Activated CD8-positive, alpha-beta memory T cell treated with anti-CD3 and anti-CD28 coated beads for 1 hour (primary cell): ENCODE data around the gene ZNF135.

ENCODE experiments used
- DNase-seq, 2 donors: peaks; one replicate each; pipeline ENCODE4 v3.0.0-alpha.2; 2020; ENCODE audit warnings: low read depth in 1 of 2; ENCODE audit errors: extremely low read depth in 1 of 2

The ZNF135 gene

DNA sequence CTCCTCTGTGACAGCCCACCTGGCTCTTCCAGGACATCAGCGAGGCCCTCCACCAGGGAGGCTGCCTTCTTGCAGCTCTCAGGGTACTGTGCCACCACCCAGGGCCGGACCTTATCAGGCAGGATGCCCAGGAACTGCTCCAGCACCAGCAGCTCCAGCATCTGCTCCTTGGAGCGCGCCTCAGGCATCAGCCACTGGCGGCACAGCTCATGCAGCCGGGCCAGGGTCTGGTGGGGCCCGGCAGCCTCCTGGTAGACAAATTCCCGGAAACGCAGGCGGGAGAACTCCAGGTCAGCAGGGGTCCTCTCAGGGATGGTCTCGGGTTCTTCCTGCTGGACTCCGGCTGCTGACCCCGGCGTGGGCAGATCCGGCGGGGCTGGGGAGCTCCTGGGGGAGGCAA lies 30.8 kb downstream of the ZNF135 start:
- no peak for DNase-seq

DNA sequence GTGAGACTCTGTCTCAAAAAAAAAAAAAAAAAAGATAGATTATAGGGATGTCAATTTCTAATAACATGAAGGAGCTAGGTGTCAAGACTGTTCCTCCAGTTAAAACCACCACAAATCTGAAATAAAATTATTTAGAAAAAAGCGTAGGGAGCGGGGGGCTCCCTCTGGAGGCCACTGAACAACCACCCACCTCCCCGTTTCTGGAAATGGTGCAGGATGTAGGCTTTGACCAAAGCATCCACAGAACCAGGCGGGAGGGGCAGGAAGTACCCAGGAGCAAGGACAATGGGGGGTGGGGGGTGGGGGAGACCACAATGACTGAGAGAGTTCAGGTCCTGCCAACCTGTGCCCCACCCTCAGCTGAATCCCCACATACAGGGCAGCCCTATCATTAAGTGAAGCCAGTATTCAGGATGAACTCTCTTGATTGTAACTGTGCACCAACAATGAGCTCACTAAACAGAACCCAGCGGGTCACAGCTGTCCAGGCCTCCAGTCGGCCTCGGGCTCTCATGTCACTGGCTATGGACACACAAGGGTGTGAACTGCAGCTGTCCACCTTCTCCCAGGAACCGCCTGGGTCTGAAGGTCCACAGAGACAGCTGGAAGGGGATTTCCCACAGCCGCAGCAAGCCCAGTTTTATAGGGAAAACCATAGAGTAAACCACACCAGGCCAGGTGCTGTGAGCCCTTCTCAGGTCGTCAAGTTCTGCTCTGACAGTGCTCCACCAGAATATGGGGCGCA lies 32.3 kb downstream of the ZNF135 start:
- no peak for DNase-seq

DNA sequence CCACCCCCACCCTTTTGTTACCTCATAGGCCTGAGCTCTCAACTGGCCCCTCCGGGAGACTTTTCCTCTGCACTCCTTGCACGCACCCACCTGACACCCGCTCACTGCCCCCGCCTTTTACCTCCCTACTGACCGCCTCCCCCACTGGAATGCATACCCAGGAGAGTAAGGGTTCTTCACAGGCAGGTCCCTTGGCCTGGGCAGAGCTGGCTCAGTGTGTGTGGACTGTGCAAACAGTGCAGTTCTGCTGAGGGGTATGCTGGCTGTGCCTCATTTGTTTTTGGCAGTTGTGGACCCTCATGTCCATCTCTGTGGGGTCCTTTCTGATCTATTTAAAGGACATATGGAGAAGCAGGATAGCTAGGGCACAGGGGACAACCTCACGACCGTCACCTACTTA lies 34.0 kb downstream of the ZNF135 start:
- no peak for DNase-seq

DNA sequence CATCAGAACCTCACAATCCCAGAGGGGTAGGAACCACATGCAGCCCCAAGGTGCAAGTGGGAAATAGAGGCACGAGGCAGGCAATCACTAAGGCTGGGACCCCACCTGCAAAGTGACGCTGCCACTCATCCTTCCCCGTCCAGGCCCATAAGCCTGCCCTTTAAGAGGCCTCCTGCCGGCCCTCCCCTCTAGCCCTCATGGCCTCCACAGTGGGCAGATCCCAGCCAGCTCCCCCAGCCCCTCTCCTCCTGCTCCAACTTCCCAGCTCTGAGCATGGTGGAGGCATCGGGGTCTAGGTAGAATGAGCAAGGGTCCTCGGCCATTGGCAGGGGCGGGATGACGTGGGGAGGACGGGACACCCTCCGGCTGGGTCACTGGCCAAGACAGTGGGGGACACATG lies 36.2 kb downstream of the ZNF135 start:
- no peak for DNase-seq

DNA sequence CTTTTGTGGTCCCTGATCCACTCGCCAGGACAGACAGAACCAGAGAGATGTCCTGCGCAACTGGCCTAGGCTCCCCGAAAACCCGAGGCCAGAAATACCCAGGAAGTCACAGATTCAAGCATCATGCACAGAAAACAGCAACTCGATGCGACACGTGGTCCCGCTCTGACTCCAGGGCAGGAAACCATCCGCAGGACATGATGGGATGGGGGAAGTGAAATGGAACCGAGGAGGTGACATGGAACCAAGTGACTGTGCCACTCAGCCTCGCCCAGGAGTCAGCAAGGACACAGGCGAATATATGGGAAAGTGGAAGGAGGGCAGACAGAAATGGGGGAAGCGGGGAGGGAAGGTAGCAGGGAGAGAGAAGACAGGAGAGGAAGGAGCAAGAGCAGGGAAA lies 37.8 kb downstream of the ZNF135 start:
- no peak for DNase-seq

DNA sequence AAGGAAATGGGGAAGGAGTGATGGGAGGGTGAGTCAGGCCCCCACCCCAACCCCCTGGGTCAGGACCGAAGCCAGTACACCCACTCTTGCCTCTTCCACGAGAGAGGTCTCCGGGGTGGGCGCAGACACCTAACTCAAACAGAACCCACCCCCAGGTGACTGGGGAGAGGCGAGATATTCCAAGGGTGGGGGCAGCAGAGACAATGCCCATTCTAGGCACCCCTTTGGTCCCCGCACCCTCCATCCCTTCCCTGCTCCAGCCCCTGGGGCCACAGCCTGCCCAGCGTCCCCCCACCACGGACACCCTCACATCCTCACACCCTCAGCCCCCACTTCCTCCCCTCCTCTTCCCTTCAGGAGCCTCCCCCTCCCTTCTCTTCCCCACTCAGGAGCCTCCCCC lies 38.3 kb downstream of the ZNF135 start:
- DNase-seq, result no peak

DNA sequence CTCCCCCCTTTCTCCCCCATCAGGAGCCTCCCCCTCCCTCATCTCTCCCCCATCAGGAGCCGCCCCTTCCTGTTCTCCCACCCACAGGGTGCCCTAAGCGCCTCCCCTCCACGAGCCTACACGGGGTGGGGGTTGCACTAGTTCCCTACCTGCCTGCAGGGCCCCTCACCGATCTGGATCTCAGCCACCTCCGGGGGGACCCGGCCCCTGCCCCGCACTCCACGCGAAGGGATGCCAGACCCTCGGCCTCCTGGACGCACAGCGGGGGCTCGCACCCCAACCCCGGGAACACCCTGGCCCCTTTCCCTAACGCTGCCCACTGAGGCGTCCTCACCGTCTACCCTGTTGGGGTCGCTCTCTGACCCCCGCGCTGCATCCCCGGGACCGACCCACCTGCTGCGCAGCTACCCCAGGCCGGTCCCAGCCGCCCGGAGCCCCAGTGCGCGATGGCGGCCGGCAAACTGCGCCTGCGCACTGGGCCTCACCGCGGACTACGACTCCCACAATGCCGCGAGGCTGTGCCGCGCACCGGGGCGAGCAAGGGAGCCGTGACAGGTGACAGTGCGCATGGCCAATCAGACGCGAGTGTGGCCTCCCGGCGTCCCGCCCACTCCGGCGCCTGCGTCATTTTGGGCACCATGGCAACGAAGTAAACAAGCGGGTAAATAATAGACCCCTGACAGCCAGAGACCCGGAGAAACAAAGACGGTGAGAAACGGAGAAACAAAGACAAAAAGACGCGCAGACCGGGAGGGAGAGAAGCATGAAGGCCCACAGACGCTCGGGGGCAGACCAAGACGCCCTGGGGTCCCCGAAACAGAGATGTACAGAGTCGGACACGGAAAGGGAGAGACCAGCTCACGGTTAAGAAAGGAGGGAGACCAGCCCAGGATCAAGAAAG lies 38.9 kb downstream of the ZNF135 start, which contains the start of gene ZSCAN18:
Gene ZSCAN18 (minus strand): TSS at position 451 of the 901 bp plus-strand sequence. CDS start 7,964 bp downstream, outside the sequence.
- peak; percentile 92 to 98 for DNase-seq

DNA sequence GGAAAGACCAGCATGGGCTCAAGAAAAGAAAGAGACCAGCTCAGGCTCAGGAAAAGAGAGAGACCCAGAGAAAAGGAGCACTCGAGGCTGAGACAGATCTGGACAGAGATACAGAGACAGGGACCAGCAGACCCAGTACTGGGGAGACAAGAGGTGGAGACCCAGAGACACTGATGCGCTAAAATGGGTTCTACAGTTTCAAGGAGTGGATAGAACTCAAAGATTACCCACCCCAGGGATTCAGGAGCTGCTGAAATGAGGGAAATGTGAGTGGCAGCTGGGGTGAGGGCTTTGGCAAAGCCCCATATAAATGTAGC lies 39.6 kb downstream of the ZNF135 start:
- no peak for DNase-seq

DNA sequence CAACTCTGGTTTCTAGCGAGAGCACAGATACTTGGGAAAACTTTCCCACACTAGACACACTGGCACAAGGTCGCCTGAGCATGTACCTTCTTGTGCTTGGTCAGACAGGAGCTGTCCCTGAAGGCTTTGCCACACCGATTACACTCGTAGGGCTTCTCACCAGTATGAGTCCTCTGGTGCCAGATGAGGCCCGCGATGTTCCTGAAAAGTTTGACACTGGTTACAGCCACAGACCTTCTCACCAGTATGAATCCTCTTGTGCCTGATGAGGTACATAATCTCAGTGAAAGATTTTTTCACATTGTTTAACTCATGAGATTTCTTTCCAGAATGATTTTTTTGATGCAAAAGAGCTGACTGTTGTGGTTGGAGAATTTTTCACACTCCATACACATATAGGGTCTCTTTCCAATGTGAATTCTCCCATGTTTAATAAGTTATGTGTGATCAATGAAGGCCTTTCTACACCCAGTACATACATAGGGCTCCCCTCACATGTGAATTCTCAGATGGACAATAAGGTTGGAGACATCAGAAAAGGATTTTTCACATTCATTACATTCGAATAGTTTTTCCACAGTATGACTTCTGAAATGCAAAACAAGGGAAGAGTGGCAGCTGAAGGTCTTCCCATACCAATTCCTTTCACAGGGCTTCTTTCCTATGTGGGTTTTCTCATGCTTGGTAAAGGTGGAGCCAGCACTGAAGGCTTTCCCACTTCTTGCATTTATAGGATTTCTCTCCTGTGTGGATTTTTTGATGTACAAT lies 48.9 kb downstream of the ZNF135 start:
- DNase-seq, result no peak

DNA sequence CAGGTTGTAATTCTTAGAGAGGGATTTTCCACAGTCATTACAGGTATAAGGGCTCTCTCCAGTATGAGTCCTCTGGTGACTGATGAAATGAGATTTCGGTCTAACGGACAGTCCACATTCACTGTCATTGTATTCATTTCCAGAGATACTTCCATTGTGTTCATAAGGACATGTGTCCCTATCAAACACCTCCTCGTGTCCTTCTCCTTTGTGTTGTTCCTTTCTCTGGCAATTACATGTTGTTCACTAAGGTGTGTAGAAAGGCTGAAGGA lies 49.4 kb downstream of the ZNF135 start:
- no peak for DNase-seq

DNA sequence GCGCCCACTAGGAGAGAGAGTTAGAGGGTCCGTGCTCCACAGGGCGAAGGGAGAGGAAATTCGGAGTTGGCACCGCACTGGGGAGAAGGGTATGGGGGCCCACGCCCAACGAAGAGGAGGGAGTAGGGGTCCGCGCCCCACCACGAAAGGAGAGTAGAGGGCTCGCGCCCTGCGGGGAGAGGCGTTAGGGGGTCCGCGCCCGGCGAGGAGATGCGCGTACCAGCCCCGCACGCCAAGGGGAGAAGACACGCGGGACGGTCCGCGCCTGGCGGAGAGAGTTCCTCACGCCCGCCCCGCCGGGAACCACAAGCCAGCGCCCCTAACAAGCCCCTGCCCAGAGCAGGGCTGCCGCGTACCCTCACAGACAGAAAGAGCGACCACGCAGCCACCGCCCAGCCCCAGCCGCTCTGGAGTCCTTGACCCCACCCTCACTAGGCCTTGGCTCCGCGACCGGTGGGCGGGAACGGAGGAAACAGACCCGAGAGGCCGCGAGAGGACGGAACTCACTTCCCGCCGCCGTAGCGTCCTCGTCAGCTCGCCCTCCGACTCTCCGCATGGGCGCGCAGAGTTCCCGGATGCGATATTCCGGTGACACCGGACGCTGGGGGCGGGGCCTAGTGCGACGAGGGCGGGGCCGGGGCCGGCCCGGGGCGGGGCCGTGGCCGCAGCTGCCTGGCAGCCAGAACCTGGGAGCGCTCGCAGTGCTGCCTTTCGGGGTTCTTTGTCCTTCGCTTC lies 58.9 kb downstream of the ZNF135 start:
- DNase-seq, result no peak

DNA sequence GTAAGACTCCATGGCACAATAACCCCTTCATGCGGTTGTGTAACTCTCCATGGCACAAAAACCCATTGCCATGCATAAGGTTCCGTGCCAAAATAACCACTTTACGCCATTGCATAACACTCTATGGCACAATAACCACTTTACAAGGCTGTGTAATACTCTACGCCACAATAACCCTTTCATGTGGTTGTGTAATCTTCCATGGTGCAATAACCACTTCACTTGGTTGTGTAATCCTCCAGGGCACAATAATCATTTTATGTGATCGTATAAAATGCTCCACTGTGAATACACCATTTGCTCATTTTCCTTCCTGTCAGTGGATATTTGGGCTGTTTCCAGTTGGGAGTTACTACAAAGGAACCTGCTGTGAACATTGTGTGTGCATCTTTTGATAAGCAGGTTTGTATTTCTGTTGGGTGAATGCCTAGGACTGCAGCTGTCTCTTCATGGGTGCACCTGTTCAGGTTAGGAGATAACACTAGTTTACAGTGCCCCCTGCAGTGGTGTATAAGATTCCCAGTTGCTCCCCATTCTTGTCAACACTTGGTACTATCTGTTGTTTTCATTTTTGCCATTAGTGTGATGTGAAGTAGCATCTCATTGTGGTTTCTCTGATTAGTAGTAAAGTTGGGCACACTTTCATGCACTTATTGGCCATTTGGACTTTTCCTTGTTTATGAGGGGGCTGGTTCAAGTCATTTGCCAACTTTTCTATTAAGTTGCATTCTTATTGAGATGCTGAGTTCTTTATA lies 60.1 kb downstream of the ZNF135 start:
- DNase-seq, result no peak
